ENCODE results near the gene PLPP1.

The PLPP1 gene

GRCh38 chr5:55384072-55384471, 150.7 kb downstream of the PLPP1 start:
- intact Hi-C loops (cut with DNase I), result no loop called here
- no peak for DNase-seq

GRCh38 chr5:55383254-55383653, 151.5 kb downstream of the PLPP1 start:
- intact Hi-C loops (cut with DNase I), result no loop called here

GRCh38 chr5:55377810-55378209, 157.0 kb downstream of the PLPP1 start:
- intact Hi-C loops (cut with DNase I), result no loop called here
- DNase-seq, result no peak

More at GRCh38 chr5:55383254-55383653, 151.5 kb downstream of the PLPP1 start:
- no peak for DNase-seq
